Measurements from ENCODE around the gene LY86. TPM values are rescaled to one million over a fixed set of nuclear protein-coding genes. Genes with fewer than 3 reads are reported as not detected.

LY86 gene
- total and polyA plus RNA-seq, 4 donors = 5.2 to 12.4 (median 9.6) TPM

DNA sequence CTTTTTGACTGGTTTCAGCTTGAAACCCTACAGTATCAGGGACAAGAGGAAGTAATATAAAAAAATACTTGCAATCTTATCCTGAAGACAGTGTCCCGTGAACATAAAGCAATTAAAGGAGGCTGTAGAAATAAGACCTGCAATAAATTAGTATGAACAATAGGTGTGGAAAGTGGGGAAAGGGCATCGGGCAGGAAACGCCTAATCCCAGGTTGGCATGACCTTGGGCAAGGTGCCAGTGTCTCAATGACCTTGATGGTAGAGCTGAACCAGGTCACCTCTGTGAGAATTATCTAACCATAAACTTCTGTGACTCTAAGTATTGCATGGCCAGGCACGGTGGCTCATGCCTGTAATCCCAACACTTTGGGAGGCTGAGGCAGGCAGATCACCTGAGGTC is 115.2 kb downstream of the LY86 start:
- Histone ChIP-seq H3K9me3 (ENCODE audit: control insufficient read depth in 4 of 4, insufficient read depth in 3 of 4, low read length in 3 of 4) (no peaks in the 10 kb centered on the region), H3K9ac (ENCODE audit: insufficient read depth in 1 of 2, low read length in 2 of 2) (no peak overlapping the region), H3K27ac (ENCODE audit: low read depth in 1 of 2, low read length in 1 of 2) (no peak overlapping the region), H3K4me1 (ENCODE audit: control insufficient read depth in 5 of 5, insufficient read depth in 5 of 5, low read length in 5 of 5) (peaks cover 6 to 15% (median 12%) of the 10 kb centered on the region in 5 donors), H3K4me3 (no peak overlapping the region), H3K27me3 (ENCODE audit: control insufficient read depth in 3 of 3, insufficient read depth in 3 of 3, low read length in 2 of 3) (no peaks in the 10 kb centered on the region), H3K36me3 (ENCODE audit: control insufficient read depth in 4 of 4, insufficient read depth in 4 of 4, low read length in 4 of 4) (no peaks in the 10 kb centered on the region)
- ATAC-seq (ENCODE audit: insufficient read depth, low FRiP score) (no peak), DNase-seq (no peak)
- TF ChIP-seq, protein P1, sequence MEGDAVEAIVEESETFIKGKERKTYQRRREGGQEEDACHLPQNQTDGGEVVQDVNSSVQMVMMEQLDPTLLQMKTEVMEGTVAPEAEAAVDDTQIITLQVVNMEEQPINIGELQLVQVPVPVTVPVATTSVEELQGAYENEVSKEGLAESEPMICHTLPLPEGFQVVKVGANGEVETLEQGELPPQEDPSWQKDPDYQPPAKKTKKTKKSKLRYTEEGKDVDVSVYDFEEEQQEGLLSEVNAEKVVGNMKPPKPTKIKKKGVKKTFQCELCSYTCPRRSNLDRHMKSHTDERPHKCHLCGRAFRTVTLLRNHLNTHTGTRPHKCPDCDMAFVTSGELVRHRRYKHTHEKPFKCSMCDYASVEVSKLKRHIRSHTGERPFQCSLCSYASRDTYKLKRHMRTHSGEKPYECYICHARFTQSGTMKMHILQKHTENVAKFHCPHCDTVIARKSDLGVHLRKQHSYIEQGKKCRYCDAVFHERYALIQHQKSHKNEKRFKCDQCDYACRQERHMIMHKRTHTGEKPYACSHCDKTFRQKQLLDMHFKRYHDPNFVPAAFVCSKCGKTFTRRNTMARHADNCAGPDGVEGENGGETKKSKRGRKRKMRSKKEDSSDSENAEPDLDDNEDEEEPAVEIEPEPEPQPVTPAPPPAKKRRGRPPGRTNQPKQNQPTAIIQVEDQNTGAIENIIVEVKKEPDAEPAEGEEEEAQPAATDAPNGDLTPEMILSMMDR (IDR thresholded peaks at IDR 0.05; ENCODE audit: control extremely low read depth, extremely low read depth) = no peak
- WGBS, 2 donors = 55 to 68% methylated on average over 4 of the region's 4 CpGs

All from lung (tissue), 12 donors.